ENCODE data around the gene HSPA12A.

The HSPA12A gene

GRCh38 chr10:116676633-116677032, 65.7 kb downstream of the HSPA12A start:
- no peak for DNase-seq
- CTCF ChIA-PET: no interaction called here
- Histone ChIP-seq H3K9me3 (ENCODE audit: control extremely low read depth in 1 of 5, control insufficient read depth in 4 of 5, insufficient read depth in 2 of 5, low read depth in 1 of 5, low read length in 4 of 5) (no peaks in the 10 kb centered on the region), H3K36me3 (ENCODE audit: control insufficient read depth in 4 of 4, insufficient read depth in 4 of 4, low read length in 3 of 4) (no peaks in the 10 kb centered on the region), H3K4me1 (ENCODE audit: control extremely low read depth in 1 of 4, control insufficient read depth in 4 of 4, insufficient read depth in 4 of 4, low read length in 3 of 4) (no peaks in the 10 kb centered on the region), H3K4me3 (ENCODE audit: control insufficient read depth in 1 of 7, extremely low read depth in 1 of 7, insufficient read depth in 4 of 7, low read depth in 2 of 7, low read length in 6 of 7) (no peak overlapping the region), H3K27me3 (replicated peaks in 2 of 5; ENCODE audit: control insufficient read depth in 4 of 5, insufficient read depth in 5 of 5, low read length in 4 of 5) (peaks cover 2 to 48% (median 7%) of the 10 kb centered on the region in 5 experiments), H3K27ac (ENCODE audit: insufficient read depth in 1 of 2, low read depth in 1 of 2, low read length in 2 of 2, poor library complexity in 1 of 2, severe bottlenecking in 2 of 2) (no peak overlapping the region)
- POLR2A ChIA-PET: no interaction called here
- WGBS (ENCODE audit: insufficient coverage): 92% methylated on average over 8 of the region's 8 CpGs

GRCh38 chr10:116676118-116676517, 66.2 kb downstream of the HSPA12A start:
- H3K4me3 ChIP-seq (ENCODE audit: control insufficient read depth in 1 of 7, extremely low read depth in 1 of 7, insufficient read depth in 4 of 7, low read depth in 2 of 7, low read length in 6 of 7): no peak overlapping the region
- no peak overlapping the region for H3K27ac ChIP-seq (ENCODE audit: insufficient read depth in 1 of 2, low read depth in 1 of 2, low read length in 2 of 2, poor library complexity in 1 of 2, severe bottlenecking in 2 of 2)
- H3K9me3 ChIP-seq (ENCODE audit: control extremely low read depth in 1 of 5, control insufficient read depth in 4 of 5, insufficient read depth in 2 of 5, low read depth in 1 of 5, low read length in 4 of 5): no peaks in the 10 kb centered on the region
- 95% methylated on average over 10 of the region's 11 CpGs for WGBS (ENCODE audit: insufficient coverage)
- ChIA-PET CTCF (no interaction called here), POLR2A (no interaction called here)
- H3K36me3 ChIP-seq (ENCODE audit: control insufficient read depth in 4 of 4, insufficient read depth in 4 of 4, low read length in 3 of 4): no peaks in the 10 kb centered on the region
- peaks cover 5 to 53% (median 9%) of the 10 kb centered on the region in 5 experiments for H3K27me3 ChIP-seq (replicated peaks in 2 of 5; ENCODE audit: control insufficient read depth in 4 of 5, insufficient read depth in 5 of 5, low read length in 4 of 5)
- DNase-seq: no peak
- H3K4me1 ChIP-seq (ENCODE audit: control extremely low read depth in 1 of 4, control insufficient read depth in 4 of 4, insufficient read depth in 4 of 4, low read length in 3 of 4): no peaks in the 10 kb centered on the region

GRCh38 chr10:116674901-116675423, 67.4 kb downstream of the HSPA12A start:
- DNase-seq: peak in 1 of 3 donors; percentile 25
- peaks cover 5 to 63% (median 15%) of the 10 kb centered on the region in 5 experiments for H3K27me3 ChIP-seq (replicated peaks in 2 of 5; ENCODE audit: control insufficient read depth in 4 of 5, insufficient read depth in 5 of 5, low read length in 4 of 5)
- WGBS (ENCODE audit: insufficient coverage): 72% methylated on average over 22 of the region's 32 CpGs
- H3K27ac ChIP-seq (ENCODE audit: insufficient read depth in 1 of 2, low read depth in 1 of 2, low read length in 2 of 2, poor library complexity in 1 of 2, severe bottlenecking in 2 of 2): no peak overlapping the region
- no peaks in the 10 kb centered on the region for H3K36me3 ChIP-seq (ENCODE audit: control insufficient read depth in 4 of 4, insufficient read depth in 4 of 4, low read length in 3 of 4)
- ChIA-PET CTCF (interaction anchor here (0.6 kb wide), 1 partner anchor 113 kb away, joined by 3 read pairs; no protein-coding TSS in a partner anchor), POLR2A (no interaction called here)
- H3K9me3 ChIP-seq (ENCODE audit: control extremely low read depth in 1 of 5, control insufficient read depth in 4 of 5, insufficient read depth in 2 of 5, low read depth in 1 of 5, low read length in 4 of 5): peaks cover 0 to 4% (median 0%) of the 10 kb centered on the region in 5 experiments
- no peak overlapping the region for H3K4me3 ChIP-seq (ENCODE audit: control insufficient read depth in 1 of 7, extremely low read depth in 1 of 7, insufficient read depth in 4 of 7, low read depth in 2 of 7, low read length in 6 of 7)
- H3K4me1 ChIP-seq (ENCODE audit: control extremely low read depth in 1 of 4, control insufficient read depth in 4 of 4, insufficient read depth in 4 of 4, low read length in 3 of 4): no peaks in the 10 kb centered on the region

GRCh38 chr10:116673866-116674265, 68.5 kb downstream of the HSPA12A start:
- H3K27ac ChIP-seq (ENCODE audit: insufficient read depth in 1 of 2, low read depth in 1 of 2, low read length in 2 of 2, poor library complexity in 1 of 2, severe bottlenecking in 2 of 2): no peak overlapping the region
- WGBS (ENCODE audit: insufficient coverage): 100% methylated on average over 1 of the region's 2 CpGs
- ChIA-PET POLR2A (no interaction called here), CTCF (no interaction called here)
- no peak overlapping the region for H3K4me3 ChIP-seq (ENCODE audit: control insufficient read depth in 1 of 7, extremely low read depth in 1 of 7, insufficient read depth in 4 of 7, low read depth in 2 of 7, low read length in 6 of 7)
- peaks cover 5 to 74% (median 15%) of the 10 kb centered on the region in 5 experiments for H3K27me3 ChIP-seq (replicated peaks in 2 of 5; ENCODE audit: control insufficient read depth in 4 of 5, insufficient read depth in 5 of 5, low read length in 4 of 5)
- peaks cover 0 to 4% (median 0%) of the 10 kb centered on the region in 5 experiments for H3K9me3 ChIP-seq (ENCODE audit: control extremely low read depth in 1 of 5, control insufficient read depth in 4 of 5, insufficient read depth in 2 of 5, low read depth in 1 of 5, low read length in 4 of 5)
- DNase-seq: no peak
- no peaks in the 10 kb centered on the region for H3K36me3 ChIP-seq (ENCODE audit: control insufficient read depth in 4 of 4, insufficient read depth in 4 of 4, low read length in 3 of 4)
- no peaks in the 10 kb centered on the region for H3K4me1 ChIP-seq (ENCODE audit: control extremely low read depth in 1 of 4, control insufficient read depth in 4 of 4, insufficient read depth in 4 of 4, low read length in 3 of 4)

- ChIA-PET CTCF (no interaction called here), POLR2A (no interaction called here)
- H3K9me3 ChIP-seq (ENCODE audit: control extremely low read depth in 1 of 5, control insufficient read depth in 4 of 5, insufficient read depth in 2 of 5, low read depth in 1 of 5, low read length in 4 of 5): peaks cover 0 to 4% (median 0%) of the 10 kb centered on the region in 5 experiments
- H3K4me1 ChIP-seq (ENCODE audit: control extremely low read depth in 1 of 4, control insufficient read depth in 4 of 4, insufficient read depth in 4 of 4, low read length in 3 of 4): no peaks in the 10 kb centered on the region
- H3K27me3 ChIP-seq (replicated peaks in 2 of 5; ENCODE audit: control insufficient read depth in 4 of 5, insufficient read depth in 5 of 5, low read length in 4 of 5): peaks cover 4 to 79% (median 15%) of the 10 kb centered on the region in 5 experiments
- no peaks in the 10 kb centered on the region for H3K36me3 ChIP-seq (ENCODE audit: control insufficient read depth in 4 of 4, insufficient read depth in 4 of 4, low read length in 3 of 4)
- WGBS (ENCODE audit: insufficient coverage): 96% methylated on average over 5 of the region's 5 CpGs
- no peak for DNase-seq
- H3K27ac ChIP-seq (ENCODE audit: insufficient read depth in 1 of 2, low read depth in 1 of 2, low read length in 2 of 2, poor library complexity in 1 of 2, severe bottlenecking in 2 of 2): no peak overlapping the region
- no peak overlapping the region for H3K4me3 ChIP-seq (ENCODE audit: control insufficient read depth in 1 of 7, extremely low read depth in 1 of 7, insufficient read depth in 4 of 7, low read depth in 2 of 7, low read length in 6 of 7)
These were observed 69.5 kb downstream of the HSPA12A start for GRCh38 chr10:116672891-116673290.

GRCh38 chr10:116671274-116671926, 71.0 kb downstream of the HSPA12A start:
- ChIA-PET POLR2A (interaction anchor here (0.6 kb wide), 1 partner anchor 12 kb away, joined by 3 read pairs; no protein-coding TSS in a partner anchor), CTCF (no interaction called here)
- H3K9me3 ChIP-seq (ENCODE audit: control extremely low read depth in 1 of 5, control insufficient read depth in 4 of 5, insufficient read depth in 2 of 5, low read depth in 1 of 5, low read length in 4 of 5): peaks cover 0 to 4% (median 0%) of the 10 kb centered on the region in 5 experiments
- WGBS (ENCODE audit: insufficient coverage): 77% methylated on average over 5 of the region's 5 CpGs
- DNase-seq: no peak
- H3K4me3 ChIP-seq (ENCODE audit: control insufficient read depth in 1 of 7, extremely low read depth in 1 of 7, insufficient read depth in 4 of 7, low read depth in 2 of 7, low read length in 6 of 7): no peak overlapping the region
- no peaks in the 10 kb centered on the region for H3K4me1 ChIP-seq (ENCODE audit: control extremely low read depth in 1 of 4, control insufficient read depth in 4 of 4, insufficient read depth in 4 of 4, low read length in 3 of 4)
- no peaks in the 10 kb centered on the region for H3K36me3 ChIP-seq (ENCODE audit: control insufficient read depth in 4 of 4, insufficient read depth in 4 of 4, low read length in 3 of 4)
- H3K27me3 ChIP-seq (replicated peaks in 2 of 5; ENCODE audit: control insufficient read depth in 4 of 5, insufficient read depth in 5 of 5, low read length in 4 of 5): peaks cover 4 to 81% (median 15%) of the 10 kb centered on the region in 5 experiments
- no peak overlapping the region for H3K27ac ChIP-seq (ENCODE audit: insufficient read depth in 1 of 2, low read depth in 1 of 2, low read length in 2 of 2, poor library complexity in 1 of 2, severe bottlenecking in 2 of 2)

GRCh38 chr10:116670706-116671105, 71.7 kb downstream of the HSPA12A start:
- Histone ChIP-seq H3K36me3 (ENCODE audit: control insufficient read depth in 4 of 4, insufficient read depth in 4 of 4, low read length in 3 of 4) (no peaks in the 10 kb centered on the region), H3K27ac (ENCODE audit: insufficient read depth in 1 of 2, low read depth in 1 of 2, low read length in 2 of 2, poor library complexity in 1 of 2, severe bottlenecking in 2 of 2) (no peak overlapping the region), H3K4me1 (ENCODE audit: control extremely low read depth in 1 of 4, control insufficient read depth in 4 of 4, insufficient read depth in 4 of 4, low read length in 3 of 4) (no peaks in the 10 kb centered on the region), H3K9me3 (ENCODE audit: control extremely low read depth in 1 of 5, control insufficient read depth in 4 of 5, insufficient read depth in 2 of 5, low read depth in 1 of 5, low read length in 4 of 5) (peaks cover 0 to 4% (median 0%) of the 10 kb centered on the region in 5 experiments), H3K4me3 (ENCODE audit: control insufficient read depth in 1 of 7, extremely low read depth in 1 of 7, insufficient read depth in 4 of 7, low read depth in 2 of 7, low read length in 6 of 7) (no peak overlapping the region), H3K27me3 (replicated peaks in 2 of 5; ENCODE audit: control insufficient read depth in 4 of 5, insufficient read depth in 5 of 5, low read length in 4 of 5) (peaks cover 4 to 77% (median 15%) of the 10 kb centered on the region in 5 experiments)
- DNase-seq: no peak
- POLR2A ChIA-PET: interaction anchor here (0.6 kb wide), 1 partner anchor 11 kb away, joined by 3 read pairs; no protein-coding TSS in a partner anchor
- CTCF ChIA-PET: no interaction called here
- WGBS (ENCODE audit: insufficient coverage): 89% methylated on average over 4 of the region's 6 CpGs

Measured in common myeloid progenitor, CD34-positive (primary cell).